Fibroblast of lung (primary cell): ENCODE data around the gene RAPGEF5.

ENCODE experiments used
- CTCF ChIP-seq, 2 donors: IDR thresholded peaks in 1 of 2; conservative IDR thresholded peaks in 1 of 2; 1 replicate in 1 of 2; 2 replicates in 1 of 2; pipeline ENCODE4 v1.5.1; 2011 to 2012; ENCODE audit warnings: low read length in 2 of 2, control low read depth in 1 of 2, inconsistent platforms in 1 of 2, low read depth in 1 of 2, mild to moderate bottlenecking in 1 of 2
- EZH2 ChIP-seq: IDR thresholded peaks from 2 replicates; pipeline ENCODE4 v1.5.1; 2012; ENCODE audit warnings: low read length, control low read depth, mild to moderate bottlenecking; ENCODE audit errors: missing control alignments

- no peak for TF ChIP-seq EZH2
- TF ChIP-seq CTCF (conservative IDR thresholded peaks at IDR 0.05 in 1 of 2, IDR thresholded peaks at IDR 0.05 in 1 of 2; ENCODE audit: low read depth in 1 of 2, low read length in 2 of 2): no peak
Measured at GRCh38 chr7:22138106-22138505, 218.8 kb downstream of the RAPGEF5 start.
